Loucy (cell line): ENCODE results near the gene JDP2.

Experiments
- EZH2phosphoT487 ChIP-seq: fragments of 200-600 bp; IDR thresholded peaks from 2 replicates; pipeline ENCODE4 v1.6.1; 2018; ENCODE audit warnings: antibody characterized with exemption, mild to moderate bottlenecking, moderate library complexity, borderline replicate concordance
- TF ChIP-seq, protein P1 (sequence below): fragments of 200-600 bp; sonication (generic); conservative IDR thresholded peaks from 2 replicates; pipeline ENCODE4 v1.5.1; 2014; ENCODE audit warnings: mild to moderate bottlenecking, antibody characterized with exemption, low read length

DNA sequence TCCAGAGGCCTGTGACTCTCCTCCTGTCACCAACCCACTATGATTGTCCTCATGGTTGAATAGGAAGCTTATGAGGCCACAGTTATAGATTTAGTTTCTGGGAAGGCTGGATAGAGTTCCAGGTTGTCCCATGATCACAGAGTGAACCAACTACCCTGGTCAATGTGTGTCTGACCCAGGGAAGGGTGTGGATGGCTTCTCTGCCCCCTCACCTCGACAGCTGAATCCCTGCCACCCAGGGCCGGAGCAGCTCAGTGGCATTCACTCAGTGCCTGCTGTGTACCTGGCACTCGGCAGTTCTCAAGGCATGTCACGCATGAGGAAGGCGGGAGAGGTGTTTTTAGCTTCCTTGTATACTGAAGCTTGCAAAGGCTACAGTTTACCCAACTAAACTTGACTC lies 43.2 kb downstream of the JDP2 start:
- TF ChIP-seq, protein P1, sequence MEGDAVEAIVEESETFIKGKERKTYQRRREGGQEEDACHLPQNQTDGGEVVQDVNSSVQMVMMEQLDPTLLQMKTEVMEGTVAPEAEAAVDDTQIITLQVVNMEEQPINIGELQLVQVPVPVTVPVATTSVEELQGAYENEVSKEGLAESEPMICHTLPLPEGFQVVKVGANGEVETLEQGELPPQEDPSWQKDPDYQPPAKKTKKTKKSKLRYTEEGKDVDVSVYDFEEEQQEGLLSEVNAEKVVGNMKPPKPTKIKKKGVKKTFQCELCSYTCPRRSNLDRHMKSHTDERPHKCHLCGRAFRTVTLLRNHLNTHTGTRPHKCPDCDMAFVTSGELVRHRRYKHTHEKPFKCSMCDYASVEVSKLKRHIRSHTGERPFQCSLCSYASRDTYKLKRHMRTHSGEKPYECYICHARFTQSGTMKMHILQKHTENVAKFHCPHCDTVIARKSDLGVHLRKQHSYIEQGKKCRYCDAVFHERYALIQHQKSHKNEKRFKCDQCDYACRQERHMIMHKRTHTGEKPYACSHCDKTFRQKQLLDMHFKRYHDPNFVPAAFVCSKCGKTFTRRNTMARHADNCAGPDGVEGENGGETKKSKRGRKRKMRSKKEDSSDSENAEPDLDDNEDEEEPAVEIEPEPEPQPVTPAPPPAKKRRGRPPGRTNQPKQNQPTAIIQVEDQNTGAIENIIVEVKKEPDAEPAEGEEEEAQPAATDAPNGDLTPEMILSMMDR, result no peak
- TF ChIP-seq EZH2phosphoT487, result no peak
